Naive thymus-derived CD4-positive, alpha-beta T cell (primary cell): ENCODE results near the gene DAAM2. TPM values are rescaled to one million over a fixed set of nuclear protein-coding genes. Genes with fewer than 3 reads are reported as not detected.

Experiments used
- ATAC-seq: fragments of 150-1000 bp; cut with Tn5 transposase; 2 replicates; pipeline ENCODE4 v1.10.0; 2021; ENCODE audit warnings: mild to moderate bottlenecking, moderate library complexity
- CTCF ChIA-PET: fragments of 350-600 bp; sonication (Branson Sonifier 250); formaldehyde crosslinking; loops from one replicate; lab custom pipeline; 2021; ENCODE audit warnings: antibody characterized with exemption; lab: Charles Lee
- POLR2A ChIA-PET: fragments of 350-600 bp; sonication (Branson Sonifier 250); formaldehyde crosslinking; loops from one replicate; lab custom pipeline; 2021; ENCODE audit warnings: antibody characterized with exemption, inconsistent platforms; lab: Charles Lee
- DNase-seq, 9 donors: peaks; one replicate each; pipeline versions ENCODE4 v3.0.0 to v3.0.0-alpha.2; 2020 to 2022; ENCODE audit warnings: mixed read lengths in 1 of 9
- H3K27ac ChIP-seq: one replicate; pipeline ENCODE4 v1.7.0; 2013; ENCODE audit warnings: mild to moderate bottlenecking, low read depth, low read length, moderate library complexity
- H3K27me3 ChIP-seq, 2 donors: one replicate each; pipeline ENCODE4 v1.7.0; 2013; ENCODE audit warnings: low read length in 2 of 2, mild to moderate bottlenecking in 2 of 2, moderate library complexity in 2 of 2; ENCODE audit not compliant: control insufficient read depth in 2 of 2, insufficient read depth in 2 of 2
- H3K36me3 ChIP-seq, 3 experiments: 1 replicate in 2 of 3; 2 replicates in 1 of 3; pipeline ENCODE4 v1.7.0; 2013; ENCODE audit warnings: low read length in 3 of 3, mild to moderate bottlenecking in 3 of 3, moderate library complexity in 1 of 3; ENCODE audit not compliant: insufficient read depth in 3 of 3, control insufficient read depth in 2 of 3
- H3K4me1 ChIP-seq, 2 donors: one replicate each; pipeline ENCODE4 v1.7.0; 2013; ENCODE audit warnings: low read length in 2 of 2, mild to moderate bottlenecking in 2 of 2, moderate library complexity in 1 of 2; ENCODE audit not compliant: control insufficient read depth in 2 of 2, insufficient read depth in 2 of 2
- H3K4me3 ChIP-seq: 2 replicates; pipeline ENCODE4 v1.7.0; 2013; ENCODE audit warnings: mild to moderate bottlenecking, low read length
- H3K9me3 ChIP-seq, 3 experiments: 1 replicate in 2 of 3; 2 replicates in 1 of 3; pipeline ENCODE4 v1.7.0; 2013; ENCODE audit warnings: low read length in 3 of 3; ENCODE audit not compliant: control insufficient read depth in 2 of 3
- H3K27ac Mint-ChIP-seq, 9 donors: one replicate each; pipeline ENCODE4 v1.8.0; 2020 to 2022; ENCODE audit warnings: mixed read lengths in 9 of 9, mild to moderate bottlenecking in 8 of 9, moderate library complexity in 5 of 9, inconsistent platforms in 2 of 9
- H3K27me3 Mint-ChIP-seq, 5 donors: one replicate each; pipeline ENCODE4 v1.8.0; 2021 to 2022; ENCODE audit warnings: mixed read lengths in 5 of 5, mild to moderate bottlenecking in 1 of 5
- H3K36me3 Mint-ChIP-seq, 5 donors: one replicate each; pipeline ENCODE4 v1.8.0; 2020 to 2022; ENCODE audit warnings: mixed read lengths in 5 of 5, mild to moderate bottlenecking in 3 of 5, inconsistent platforms in 1 of 5
- H3K4me1 Mint-ChIP-seq, 7 donors: one replicate each; pipeline ENCODE4 v1.8.0; 2020 to 2022; ENCODE audit warnings: mixed read lengths in 7 of 7, mild to moderate bottlenecking in 3 of 7, inconsistent platforms in 1 of 7
- H3K4me3 Mint-ChIP-seq, 10 donors: one replicate each; pipeline ENCODE4 v1.8.0; 2020 to 2022; ENCODE audit warnings: mild to moderate bottlenecking in 10 of 10, mixed read lengths in 10 of 10, moderate library complexity in 6 of 10, inconsistent platforms in 2 of 10
- H3K9me3 Mint-ChIP-seq, 11 donors: one replicate each; pipeline ENCODE4 v1.8.0; 2020 to 2022; ENCODE audit warnings: mixed read lengths in 11 of 11, mild to moderate bottlenecking in 4 of 11, inconsistent platforms in 1 of 11, moderate library complexity in 1 of 11
- intact Hi-C, 2 donors: fragments of 100-400 bp; cut with micrococcal nuclease; formaldehyde crosslinking; loops; one replicate each; pipeline ENCODE4 v1.15.1; 2023
- polyA plus RNA-seq, 2 donors: library from polyadenylated mRNA; unstranded; fragments of 300-500 nt; fragmentation: Illumina TruSeq; gene quantifications; one replicate each; pipeline ENCODE4 v1.2.3, GENCODE V29; 2021
- total RNA-seq, 6 experiments: library from RNA in 5 of 6; stranded (reverse) in 5 of 6; gene quantifications; 1 replicate in 5 of 6; 2 replicates in 1 of 6; pipeline ENCODE4 v1.2.3 and lab custom pipeline; 2021 to 2026

The DAAM2 gene
- total and polyA plus RNA-seq, 7 experiments from 2014 or later, result not detected

- Mint-ChIP-seq H3K36me3 (no peaks in the 10 kb centered on the region), H3K4me3 (no peak overlapping the region), H3K9me3 (no peaks in the 10 kb centered on the region), H3K27me3 (peaks cover 0 to 9% (median 5%) of the 10 kb centered on the region in 5 donors), H3K27ac (no peak overlapping the region), H3K4me1 (no peaks in the 10 kb centered on the region)
- ChIA-PET CTCF (no interaction called here), POLR2A (no interaction called here)
- H3K36me3 ChIP-seq, result no peaks in the 10 kb centered on the region
- no peaks in the 10 kb centered on the region for H3K27me3 ChIP-seq
- no peaks in the 10 kb centered on the region for H3K4me1 ChIP-seq
- no peak overlapping the region for H3K27ac ChIP-seq
- DNase-seq, result no peak
- H3K4me3 ChIP-seq, result no peak overlapping the region
- H3K9me3 ChIP-seq, result no peaks in the 10 kb centered on the region
- intact Hi-C loops, result no loop called here
- no peak for ATAC-seq
These were observed 149.0 kb downstream of the DAAM2 start for GRCh38 chr6:39941138-39941537.

GRCh38 chr6:39941820-39942219, 149.6 kb downstream of the DAAM2 start:
- intact Hi-C loops, result no loop called here
- Histone ChIP-seq H3K9me3 (no peaks in the 10 kb centered on the region), H3K4me1 (no peaks in the 10 kb centered on the region), H3K27ac (no peak overlapping the region), H3K36me3 (no peaks in the 10 kb centered on the region), H3K27me3 (no peaks in the 10 kb centered on the region), H3K4me3 (no peak overlapping the region)
- no peaks in the 10 kb centered on the region for H3K9me3 Mint-ChIP-seq
- H3K4me3 Mint-ChIP-seq, result no peak overlapping the region
- H3K27me3 Mint-ChIP-seq, result peaks cover 0 to 14% (median 4%) of the 10 kb centered on the region in 5 donors
- CTCF ChIA-PET, result no interaction called here
- POLR2A ChIA-PET, result no interaction called here
- no peaks in the 10 kb centered on the region for H3K36me3 Mint-ChIP-seq
- DNase-seq, result no peak
- no peak overlapping the region for H3K27ac Mint-ChIP-seq
- H3K4me1 Mint-ChIP-seq, result no peaks in the 10 kb centered on the region
- ATAC-seq, result no peak

- H3K9me3 Mint-ChIP-seq, result no peaks in the 10 kb centered on the region
- H3K4me1 Mint-ChIP-seq, result no peaks in the 10 kb centered on the region
- CTCF ChIA-PET, result no interaction called here
These were observed 150.9 kb downstream of the DAAM2 start for GRCh38 chr6:39942903-39943580.

GRCh38 chr6:39945626-39946025, 153.4 kb downstream of the DAAM2 start:
- Mint-ChIP-seq H3K4me3 (no peak overlapping the region), H3K9me3 (no peaks in the 10 kb centered on the region), H3K36me3 (no peaks in the 10 kb centered on the region), H3K27ac (no peak overlapping the region), H3K27me3 (peaks cover 0 to 16% (median 0%) of the 10 kb centered on the region in 5 donors), H3K4me1 (no peaks in the 10 kb centered on the region)
- Histone ChIP-seq H3K4me3 (no peak overlapping the region), H3K27ac (no peak overlapping the region), H3K36me3 (no peaks in the 10 kb centered on the region), H3K27me3 (peaks cover 0 to 3% of the 10 kb centered on the region in 2 donors), H3K9me3 (no peaks in the 10 kb centered on the region), H3K4me1 (no peaks in the 10 kb centered on the region)
- no peak for DNase-seq
- intact Hi-C loops, result no loop called here
- no peak for ATAC-seq
- POLR2A ChIA-PET, result no interaction called here
- CTCF ChIA-PET, result no interaction called here

More at GRCh38 chr6:39942903-39943580, 150.9 kb downstream of the DAAM2 start:
- intact Hi-C loops, result no loop called here
- H3K4me3 ChIP-seq, result no peak overlapping the region
- no peaks in the 10 kb centered on the region for H3K27me3 ChIP-seq
- no peak overlapping the region for H3K27ac ChIP-seq
- Mint-ChIP-seq H3K36me3 (no peaks in the 10 kb centered on the region), H3K27me3 (peaks cover 0 to 16% (median 0%) of the 10 kb centered on the region in 5 donors), H3K27ac (no peak overlapping the region), H3K4me3 (no peak overlapping the region)
- H3K4me1 ChIP-seq, result no peaks in the 10 kb centered on the region
- no peaks in the 10 kb centered on the region for H3K36me3 ChIP-seq
- DNase-seq (no peak), ATAC-seq (no peak)
- no peaks in the 10 kb centered on the region for H3K9me3 ChIP-seq
- POLR2A ChIA-PET, result no interaction called here

- no peaks in the 10 kb centered on the region for H3K4me1 ChIP-seq
- peaks cover 0 to 3% of the 10 kb centered on the region in 2 donors for H3K27me3 ChIP-seq
- ChIA-PET POLR2A (no interaction called here), CTCF (no interaction called here)
- H3K9me3 ChIP-seq, result no peaks in the 10 kb centered on the region
- no peaks in the 10 kb centered on the region for H3K9me3 Mint-ChIP-seq
- H3K27ac Mint-ChIP-seq, result no peak overlapping the region
- no peak overlapping the region for H3K27ac ChIP-seq
- no peak overlapping the region for H3K4me3 Mint-ChIP-seq
- no peak for ATAC-seq
- no peak overlapping the region for H3K4me3 ChIP-seq
- peaks cover 0 to 7% (median 0%) of the 10 kb centered on the region in 5 donors for H3K27me3 Mint-ChIP-seq
- intact Hi-C loops, result no loop called here
- no peak for DNase-seq
- H3K36me3 Mint-ChIP-seq, result no peaks in the 10 kb centered on the region
- H3K4me1 Mint-ChIP-seq, result no peaks in the 10 kb centered on the region
- no peaks in the 10 kb centered on the region for H3K36me3 ChIP-seq
These were observed 155.5 kb downstream of the DAAM2 start for GRCh38 chr6:39947611-39948068.

- Histone ChIP-seq H3K4me3 (no peak overlapping the region), H3K4me1 (no peaks in the 10 kb centered on the region), H3K9me3 (no peaks in the 10 kb centered on the region), H3K36me3 (no peaks in the 10 kb centered on the region), H3K27me3 (peaks cover 0 to 3% of the 10 kb centered on the region in 2 donors), H3K27ac (no peak overlapping the region)
- H3K27ac Mint-ChIP-seq, result no peak overlapping the region
- no peak for DNase-seq
- POLR2A ChIA-PET, result no interaction called here
- ATAC-seq, result no peak
- CTCF ChIA-PET, result no interaction called here
- no peaks in the 10 kb centered on the region for H3K4me1 Mint-ChIP-seq
- no peaks in the 10 kb centered on the region for H3K36me3 Mint-ChIP-seq
- H3K9me3 Mint-ChIP-seq, result no peaks in the 10 kb centered on the region
- H3K4me3 Mint-ChIP-seq, result no peak overlapping the region
- peaks cover 0 to 7% (median 0%) of the 10 kb centered on the region in 5 donors for H3K27me3 Mint-ChIP-seq
- intact Hi-C loops, result no loop called here
These were observed 156.1 kb downstream of the DAAM2 start for GRCh38 chr6:39948199-39948791.
